ENCODE results near the gene DEXI.

DEXI gene

GRCh38 chr16:10889855-10890254, 52.4 kb downstream of the DEXI start:
- in situ Hi-C loops (cut with MboI; ENCODE audit: low pct_unique_long_range_greater_than_20kb, low sequenced_read_pairs, unreplicated experiment) = loop anchor here (10.0 kb wide), 1 partner anchor 145 kb away; the partner anchor contains the start of gene NUBP1
- no peak for TF ChIP-seq CTCF (IDR thresholded peaks at IDR 0.05; ENCODE audit: extremely low read depth, insufficient read depth, missing control alignments)
- DNase-seq (ENCODE audit: low spot score) = no peak

GRCh38 chr16:10888320-10888937, 53.8 kb downstream of the DEXI start:
- in situ Hi-C loops (cut with MboI; ENCODE audit: low pct_unique_long_range_greater_than_20kb, low sequenced_read_pairs, unreplicated experiment) = no loop called here
- DNase-seq (ENCODE audit: low spot score) = no peak

GRCh38 chr16:10885246-10885645, 57.0 kb downstream of the DEXI start:
- no peak for DNase-seq (ENCODE audit: low spot score)
- in situ Hi-C loops (cut with MboI; ENCODE audit: low pct_unique_long_range_greater_than_20kb, low sequenced_read_pairs, unreplicated experiment) = no loop called here
- TF ChIP-seq CTCF (IDR thresholded peaks at IDR 0.05; ENCODE audit: extremely low read depth, insufficient read depth, missing control alignments) = no peak

More at GRCh38 chr16:10888320-10888937, 53.8 kb downstream of the DEXI start:
- no peak for TF ChIP-seq CTCF (IDR thresholded peaks at IDR 0.05; ENCODE audit: extremely low read depth, insufficient read depth, missing control alignments)

- DNase-seq (ENCODE audit: low spot score) = no peak
- TF ChIP-seq CTCF (IDR thresholded peaks at IDR 0.05; ENCODE audit: extremely low read depth, insufficient read depth, missing control alignments) = no peak
- in situ Hi-C loops (cut with MboI; ENCODE audit: low pct_unique_long_range_greater_than_20kb, low sequenced_read_pairs, unreplicated experiment) = no loop called here
Measured at GRCh38 chr16:10883004-10883403, 59.3 kb downstream of the DEXI start.

GRCh38 chr16:10881479-10882030, 60.7 kb downstream of the DEXI start:
- TF ChIP-seq CTCF (IDR thresholded peaks at IDR 0.05; ENCODE audit: extremely low read depth, insufficient read depth, missing control alignments) = no peak
- in situ Hi-C loops (cut with MboI; ENCODE audit: low pct_unique_long_range_greater_than_20kb, low sequenced_read_pairs, unreplicated experiment) = no loop called here
- DNase-seq (ENCODE audit: low spot score) = no peak

- DNase-seq (ENCODE audit: low spot score) = no peak
- TF ChIP-seq CTCF (IDR thresholded peaks at IDR 0.05; ENCODE audit: extremely low read depth, insufficient read depth, missing control alignments) = no peak
- in situ Hi-C loops (cut with MboI; ENCODE audit: low pct_unique_long_range_greater_than_20kb, low sequenced_read_pairs, unreplicated experiment) = no loop called here
Measured at GRCh38 chr16:10880594-10881452, 61.4 kb downstream of the DEXI start.

All from GM13977 (cell line).